ENCODE results near the gene ZNF575.
"Not testable (repeated sequence)": the region's sequence is repeated elsewhere in the genome, so short reads cannot be mapped to it uniquely, and the experiment has no call there.

The ZNF575 gene

GRCh38 chr19:43510713-43511112 is 22.3 kb upstream of the ZNF575 start:
- in situ Hi-C loops (cut with HindIII; ENCODE audit: low sequenced_read_pairs), result no loop called here

DNA sequence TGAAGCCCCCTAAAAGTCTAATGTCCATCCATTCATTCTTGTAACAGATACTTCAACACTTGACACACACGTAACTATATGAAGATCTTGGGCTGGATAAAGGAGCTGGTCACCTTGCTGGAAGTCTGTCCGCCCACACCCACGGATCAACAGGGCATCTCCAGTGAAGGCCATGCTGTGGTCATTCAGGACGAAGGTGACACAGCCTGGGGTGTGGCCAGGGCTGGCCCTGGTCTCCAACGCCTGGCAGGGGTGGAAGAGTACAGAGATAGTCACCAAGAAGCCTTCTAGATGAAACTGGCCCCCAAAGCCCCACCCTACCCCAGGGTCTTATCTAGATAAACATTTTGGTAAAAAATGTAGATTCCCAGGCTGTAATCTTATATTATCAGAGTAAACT is 21.7 kb upstream of the ZNF575 start:
- in situ Hi-C loops (cut with HindIII; ENCODE audit: low sequenced_read_pairs), result no loop called here

GRCh38 chr19:43512399-43512798 is 20.6 kb upstream of the ZNF575 start:
- in situ Hi-C loops (cut with HindIII; ENCODE audit: low sequenced_read_pairs), result not testable (repeated sequence)

- in situ Hi-C loops (cut with HindIII; ENCODE audit: low sequenced_read_pairs), result no loop called here
Observed at GRCh38 chr19:43518051-43518450, 14.9 kb upstream of the ZNF575 start.

DNA sequence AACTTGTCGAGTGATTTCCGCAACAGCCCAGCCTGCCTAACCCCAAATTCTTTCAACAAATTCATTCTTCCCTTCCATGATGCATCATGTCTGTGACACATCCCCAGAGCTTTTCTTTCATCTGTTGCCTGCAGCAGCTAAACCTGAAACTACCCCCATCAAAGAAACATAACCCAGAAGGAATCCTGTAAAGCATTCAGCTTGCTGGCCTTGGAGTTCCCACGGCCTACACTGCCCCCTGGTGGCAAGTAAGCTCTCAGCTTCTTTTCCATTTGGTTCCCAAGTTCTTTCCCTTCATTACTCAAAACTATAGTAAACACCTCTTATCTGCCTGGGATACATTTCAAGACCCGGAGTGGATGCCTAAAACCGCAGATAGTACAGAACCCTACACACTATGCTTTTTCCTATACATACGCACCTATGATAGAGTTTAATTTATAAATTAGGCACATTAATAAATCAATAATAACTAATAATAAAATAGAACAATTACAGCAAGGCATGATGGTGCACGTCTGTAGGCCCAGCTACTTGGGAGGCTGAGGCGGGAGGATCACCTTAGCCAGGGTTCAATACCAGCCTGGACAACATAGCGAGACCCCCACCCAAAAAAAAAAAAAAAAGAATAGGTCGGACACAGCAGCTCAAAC is 13.4 kb upstream of the ZNF575 start:
- in situ Hi-C loops (cut with HindIII; ENCODE audit: low sequenced_read_pairs), result no loop called here

GRCh38 chr19:43522929-43523328 is 10.1 kb upstream of the ZNF575 start:
- in situ Hi-C loops (cut with HindIII; ENCODE audit: low sequenced_read_pairs), result no loop called here

- in situ Hi-C loops (cut with HindIII; ENCODE audit: low sequenced_read_pairs), result not testable (repeated sequence)
Observed at GRCh38 chr19:43523696-43524095, 9.3 kb upstream of the ZNF575 start.

DNA sequence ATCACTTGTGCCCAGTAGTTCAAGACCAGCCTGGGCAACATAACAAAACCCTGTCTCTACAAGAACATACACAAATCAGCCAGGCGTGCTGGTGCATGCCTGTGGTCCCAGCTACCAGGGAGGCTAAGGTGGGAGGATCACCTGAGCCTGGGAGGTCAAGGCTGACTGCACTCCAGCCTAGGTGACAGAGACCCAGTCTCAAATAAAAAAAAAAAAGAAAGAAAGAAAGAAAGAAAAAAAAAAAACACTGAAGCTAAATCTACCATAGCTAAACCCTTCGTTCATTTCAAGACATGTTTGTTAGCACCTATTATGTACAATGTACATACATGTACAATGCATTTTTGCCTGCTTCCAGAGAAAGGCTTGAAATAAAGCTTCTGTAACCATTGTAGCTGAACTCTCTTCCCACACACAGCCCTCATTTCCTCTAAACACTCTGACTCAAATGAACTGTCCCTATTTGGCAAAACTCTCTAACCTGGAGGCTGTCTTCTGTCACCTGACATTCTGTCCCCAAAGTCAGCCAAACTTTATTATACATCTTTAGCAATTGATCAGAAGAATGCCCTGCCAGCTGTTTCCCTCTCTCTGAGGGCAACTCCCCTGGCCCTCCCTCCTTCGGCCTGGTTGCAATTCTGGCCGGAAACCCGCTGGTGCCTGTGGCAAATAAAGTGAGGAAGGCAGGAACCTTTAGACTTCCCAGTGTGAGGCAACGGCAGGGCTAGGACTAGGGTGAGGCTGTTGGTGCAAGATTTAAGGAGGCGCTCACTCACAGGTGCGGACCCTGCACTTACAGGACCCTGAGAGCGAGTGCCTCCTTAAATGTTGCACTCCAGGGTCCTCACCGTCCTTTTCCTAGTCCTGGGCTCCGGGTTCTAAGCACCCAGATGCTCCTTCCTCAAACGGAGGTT is 7.8 kb upstream of the ZNF575 start:
- in situ Hi-C loops (cut with HindIII; ENCODE audit: low sequenced_read_pairs), result loop anchor here (25.0 kb wide), 1 partner anchor 88 kb away; no protein-coding TSS in a partner anchor

DNA sequence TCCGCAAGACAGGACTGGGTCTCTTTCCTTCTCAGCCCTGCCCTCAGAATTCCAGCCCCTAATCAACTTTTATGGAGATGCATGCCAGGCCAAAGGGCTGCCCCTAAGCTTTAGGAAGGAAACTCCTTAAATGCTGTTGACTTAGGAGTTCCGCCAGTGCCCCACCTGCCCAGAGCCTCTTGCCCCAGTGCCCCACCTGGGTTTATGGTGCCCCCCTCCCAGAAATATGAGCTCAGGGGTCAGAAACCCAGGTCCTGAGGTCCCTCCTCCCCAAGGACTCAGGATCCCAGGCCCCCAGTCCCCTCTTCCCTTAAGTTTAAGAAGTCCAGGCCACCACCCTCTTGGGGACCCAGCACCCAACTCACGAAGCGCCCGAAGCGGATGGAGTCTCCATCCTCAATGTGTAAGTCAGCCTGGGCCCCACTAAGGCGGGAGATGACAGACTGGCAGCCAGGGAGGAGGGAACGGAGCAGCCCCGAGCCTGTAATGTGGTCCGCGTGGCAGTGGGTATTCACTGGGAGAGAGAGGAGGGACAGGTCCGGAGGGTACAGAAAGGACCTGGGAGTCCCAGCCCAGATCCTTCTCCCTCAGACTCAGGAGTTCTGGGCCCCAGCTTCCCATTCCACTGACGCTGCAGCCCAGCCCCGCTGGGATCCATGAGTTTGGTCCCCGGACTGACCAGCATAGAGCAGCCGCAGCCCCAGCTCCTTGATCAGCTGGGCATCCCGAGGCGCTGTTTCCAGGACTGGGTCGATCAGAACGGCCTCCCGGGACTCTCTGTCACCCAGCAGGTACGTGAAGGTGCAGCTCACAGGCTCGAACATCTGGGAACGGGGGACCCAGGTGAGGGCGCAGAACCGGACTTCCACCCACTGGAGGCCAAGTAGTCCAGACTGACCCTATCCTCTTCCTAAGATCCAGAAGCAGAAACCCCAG is 6.9 kb upstream of the ZNF575 start:
- in situ Hi-C loops (cut with HindIII; ENCODE audit: low sequenced_read_pairs), result loop anchor here (25.0 kb wide), 1 partner anchor 89 kb away; no protein-coding TSS in a partner anchor

DNA sequence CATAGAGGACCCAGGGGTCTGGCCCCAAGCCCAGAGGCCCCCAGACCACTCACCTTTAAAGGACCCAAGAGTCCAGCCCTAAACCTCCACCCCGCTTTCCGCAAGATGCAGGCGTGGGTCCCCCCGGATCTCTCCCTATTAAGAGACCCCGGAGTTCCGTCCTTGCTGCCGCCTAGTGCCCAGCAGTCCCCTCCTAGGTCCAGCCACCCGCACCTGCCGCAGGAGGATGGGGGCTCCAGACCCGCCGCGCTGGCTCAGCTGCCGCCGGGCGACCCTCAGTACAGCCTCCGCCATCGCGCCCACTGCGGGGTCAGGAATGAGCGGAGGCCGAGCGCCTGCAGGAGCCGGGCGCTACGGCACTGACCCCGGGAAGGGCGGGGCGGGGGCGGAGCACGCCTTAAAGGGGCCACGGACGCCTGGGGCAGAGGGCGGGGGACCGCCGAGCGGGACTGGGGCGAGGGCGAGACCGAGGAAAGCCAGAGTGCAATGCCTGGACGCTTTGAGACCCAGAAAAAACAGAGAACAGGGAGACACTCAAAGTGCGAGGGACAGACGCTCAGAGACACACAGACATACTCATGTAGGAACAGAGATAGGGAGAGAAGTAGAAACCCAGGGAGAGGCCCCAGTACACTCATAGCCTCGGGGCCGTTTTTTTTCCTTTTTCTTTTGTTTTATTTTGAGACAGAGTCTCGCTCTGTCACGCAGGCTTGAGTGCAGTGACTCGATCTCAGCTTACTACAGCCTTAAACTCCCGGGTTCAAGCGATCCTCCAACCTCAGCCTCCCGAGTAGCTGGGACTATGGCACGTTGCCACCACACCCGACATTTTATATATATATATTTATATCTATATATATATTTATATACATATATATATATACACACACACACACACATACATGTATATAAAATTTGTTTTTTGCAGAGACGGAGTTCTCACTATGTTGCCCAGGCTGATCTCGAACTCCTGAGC is 5.8 kb upstream of the ZNF575 start, which contains the start of gene ETHE1:
Gene ETHE1 (minus strand): TSS at position 318 of the 976 bp plus-strand sequence. CDS start 24 bp downstream, at position 294.
- in situ Hi-C loops (cut with HindIII; ENCODE audit: low sequenced_read_pairs), result loop anchor here (25.0 kb wide), 1 partner anchor 90 kb away; no protein-coding TSS in a partner anchor

DNA sequence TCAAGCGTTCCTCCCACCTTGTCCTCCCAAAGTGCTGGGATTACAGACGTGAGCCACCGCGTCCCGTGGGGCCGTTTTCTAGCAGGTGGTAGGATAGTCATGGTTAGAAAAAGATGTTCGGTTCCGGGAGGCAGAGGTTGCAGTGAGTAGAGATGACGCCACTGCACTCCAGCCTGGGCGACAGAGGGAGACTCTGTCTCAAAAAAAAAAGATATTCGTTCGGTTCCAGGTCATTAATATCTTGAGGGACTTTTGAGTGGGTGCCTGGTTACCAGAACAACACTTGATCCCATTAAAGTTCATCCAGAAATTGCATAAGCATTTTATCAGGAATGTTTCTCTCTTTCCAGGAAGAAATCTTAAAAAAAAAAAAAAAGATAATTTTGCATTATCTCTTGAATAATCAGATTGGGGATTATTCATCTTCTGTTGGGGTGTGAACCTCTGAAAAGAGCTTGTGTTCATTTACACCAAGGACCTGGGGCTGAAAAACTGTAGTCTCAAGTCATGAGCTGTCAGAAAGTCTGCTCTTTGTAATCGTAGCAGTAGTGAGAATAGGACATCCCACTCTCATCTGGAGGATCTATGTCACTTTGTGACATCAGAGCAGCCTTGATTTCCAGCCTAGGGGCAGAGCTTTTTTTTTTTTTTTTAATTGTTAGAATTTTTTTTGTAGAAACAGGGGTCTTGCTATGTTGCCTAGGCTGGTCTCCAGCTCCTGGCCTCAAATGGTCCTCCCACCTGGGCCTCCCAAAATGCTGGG is 4.9 kb upstream of the ZNF575 start:
- in situ Hi-C loops (cut with HindIII; ENCODE audit: low sequenced_read_pairs), result loop anchor here (25.0 kb wide), 1 partner anchor 91 kb away; no protein-coding TSS in a partner anchor

DNA sequence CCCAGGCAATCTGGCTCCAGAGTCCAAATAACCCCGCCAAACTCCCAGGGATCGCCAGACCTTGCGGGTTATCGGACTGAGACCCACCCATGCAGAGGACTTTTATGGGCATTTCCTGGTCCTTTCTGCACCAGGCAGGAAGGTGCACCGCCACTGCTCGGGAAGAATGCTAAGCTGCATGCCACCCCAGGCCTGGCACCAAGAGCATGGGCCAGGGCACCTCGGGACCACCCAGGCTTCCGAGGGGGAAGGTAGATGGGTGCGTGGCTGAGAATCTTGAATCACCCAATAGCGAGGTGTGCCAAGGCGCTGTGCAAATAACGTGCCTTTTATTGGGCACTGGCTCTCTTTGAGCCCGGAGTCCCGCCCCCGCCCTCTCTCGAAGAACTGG is 422 bp upstream of the ZNF575 start:
- in situ Hi-C loops (cut with HindIII; ENCODE audit: low sequenced_read_pairs), result loop anchor here (25.0 kb wide), 1 partner anchor 95 kb away; no protein-coding TSS in a partner anchor

- in situ Hi-C loops (cut with HindIII; ENCODE audit: low sequenced_read_pairs), result loop anchor here (25.0 kb wide), 1 partner anchor 96 kb away; no protein-coding TSS in a partner anchor
Observed at GRCh38 chr19:43533546-43534304, 737 bp downstream of the ZNF575 start.

DNA sequence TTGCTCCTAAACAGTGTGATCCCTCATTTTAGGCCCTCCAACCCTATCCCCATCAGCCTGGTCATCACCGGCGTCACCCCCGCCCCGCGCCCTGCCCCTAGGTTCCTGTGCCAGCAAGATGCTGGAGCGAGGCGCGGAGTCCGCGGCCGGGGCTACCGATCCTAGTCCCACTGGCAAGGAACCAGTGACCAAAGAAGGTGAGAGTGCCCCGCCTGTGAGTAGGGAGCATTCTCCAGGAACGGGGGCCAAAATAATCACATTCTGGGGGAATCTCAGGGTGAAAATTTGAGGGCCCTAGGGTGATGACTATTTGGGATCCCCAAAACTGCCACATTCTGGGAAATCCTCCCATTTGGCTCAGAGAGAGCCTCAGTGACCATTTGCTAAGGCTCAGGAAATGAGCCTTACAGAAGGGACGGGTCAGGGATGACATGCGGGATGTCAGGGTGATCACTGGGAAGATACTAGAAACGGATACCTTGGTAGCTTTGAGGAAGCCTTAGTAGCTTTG is 1.4 kb downstream of the ZNF575 start:
- in situ Hi-C loops (cut with HindIII; ENCODE audit: low sequenced_read_pairs), result loop anchor here (25.0 kb wide), 1 partner anchor 97 kb away; no protein-coding TSS in a partner anchor

- in situ Hi-C loops (cut with HindIII; ENCODE audit: low sequenced_read_pairs), result loop anchor here (25.0 kb wide), 1 partner anchor 98 kb away; no protein-coding TSS in a partner anchor
Observed at GRCh38 chr19:43534816-43535761, 2.1 kb downstream of the ZNF575 start.

- in situ Hi-C loops (cut with HindIII; ENCODE audit: low sequenced_read_pairs), result loop anchor here (25.0 kb wide), 1 partner anchor 102 kb away; no protein-coding TSS in a partner anchor
Observed at GRCh38 chr19:43538922-43539321, 5.9 kb downstream of the ZNF575 start.

Measured in DLD1 (cell line).